Testis (tissue), 3 donors: ENCODE measurements around the gene ZNF611. TPM values are rescaled to one million over a fixed set of nuclear protein-coding genes. Genes with fewer than 3 reads are reported as not detected.
"Not testable (repeated sequence)": the region's sequence is repeated elsewhere in the genome, so short reads cannot be mapped to it uniquely, and the experiment has no call there.

ENCODE experiments used
- DNase-seq: peaks from one replicate; pipeline ENCODE4 v3.0.0-alpha.2; 2019
- H3K27ac ChIP-seq, 2 donors: fragments of 200-600 bp; sonication (generic); one replicate each; pipeline ENCODE4 v1.5.1; 2019
- H3K27me3 ChIP-seq: fragments of 200-600 bp; sonication (generic); one replicate; pipeline ENCODE4 v1.5.1; 2019
- H3K36me3 ChIP-seq: fragments of 200-600 bp; sonication (generic); one replicate; pipeline ENCODE4 v1.5.1; 2017; ENCODE audit warnings: low read depth; ENCODE audit errors: missing control alignments
- H3K4me1 ChIP-seq: fragments of 200-600 bp; sonication (generic); one replicate; pipeline ENCODE4 v1.5.1; 2019
- H3K4me3 ChIP-seq, 2 donors: fragments of 200-600 bp; sonication (generic); one replicate each; pipeline ENCODE4 v1.5.1; 2017 to 2019
- H3K9me3 ChIP-seq: fragments of 200-600 bp; sonication (generic); one replicate; pipeline ENCODE4 v1.5.1; 2017
- CTCF ChIP-seq, 3 experiments: fragments of 450-650 bp in 2 of 3; fragments of 200-600 bp in 1 of 3; sonication (generic) in 1 of 3; IDR thresholded peaks; one replicate each; pipeline ENCODE4 v1.5.1; 2016 to 2019; ENCODE audit warnings: antibody characterized with exemption in 3 of 3, mild to moderate bottlenecking in 2 of 3, moderate library complexity in 1 of 3
- POLR2A ChIP-seq: fragments of 450-650 bp; IDR thresholded peaks from one replicate; pipeline ENCODE4 v1.6.1; 2017; ENCODE audit warnings: antibody characterized with exemption, mild to moderate bottlenecking, moderate library complexity
- WGBS, 2 donors: methylation state at CpG; one replicate each; pipeline ENCODE4 v1.1.5; 2018; 5-methylcytosine and 5-hydroxymethylcytosine counted together
- intact Hi-C: fragments of 100-400 bp; cut with DNase I; formaldehyde crosslinking; loops from one replicate; pipeline ENCODE4 v1.15.1; 2023; ENCODE audit warnings: low total_unique reads
- polyA plus RNA-seq: library from polyadenylated mRNA; stranded (reverse); fragments of 350-450 nt; fragmentation: Illumina TruSeq; extraction: RNeasy Lipid Tissue Mini Kit (QIAGEN cat#74804); gene quantifications from one replicate; pipeline ENCODE4 v1.2.3, GENCODE V29; 2014; ENCODE audit warnings: low read depth, low replicate concordance; ENCODE audit not compliant: insufficient read depth
- total RNA-seq, 2 donors: library from RNA; depleted of rRNA; stranded (reverse); fragments of >200 nt; gene quantifications; one replicate each; pipeline ENCODE4 v1.2.3, GENCODE V29; 2016

ZNF611 gene
- total and polyA plus RNA-seq, 3 donors from 2014 or later: 7.9 to 26.8 (median 17.8) TPM

GRCh38 chr19:52724701-52725514, 9.9 kb downstream of the ZNF611 start:
- no peak for DNase-seq
- H3K36me3 ChIP-seq: no peaks in the 10 kb centered on the region
- no peaks in the 10 kb centered on the region for H3K9me3 ChIP-seq
- H3K27me3 ChIP-seq: no peaks in the 10 kb centered on the region
- peak overlapping the region; percentile 23 to 26 for H3K4me3 ChIP-seq
- TF ChIP-seq CTCF (IDR thresholded peaks at IDR 0.05): no peak
- no peak for TF ChIP-seq POLR2A
- H3K27ac ChIP-seq: no peak overlapping the region
- H3K4me1 ChIP-seq: no peaks in the 10 kb centered on the region
- intact Hi-C loops: no loop called here
- 73 to 77% methylated on average over 21 to 23 of the region's 23 CpGs for WGBS, 2 donors

GRCh38 chr19:52723907-52724598, 10.8 kb downstream of the ZNF611 start:
- H3K4me1 ChIP-seq, H3K27ac ChIP-seq, H3K4me3 ChIP-seq, intact Hi-C loops, H3K36me3 ChIP-seq, H3K9me3 ChIP-seq, H3K27me3 ChIP-seq, DNase-seq: not testable (repeated sequence)
- WGBS, 2 donors: 61 to 65% methylated on average over 4 to 8 of the region's 9 CpGs

GRCh38 chr19:52722062-52723003, 12.5 kb downstream of the ZNF611 start:
- H3K4me1 ChIP-seq: no peaks in the 10 kb centered on the region
- no peak for DNase-seq
- no peaks in the 10 kb centered on the region for H3K9me3 ChIP-seq
- intact Hi-C loops: no loop called here
- H3K27me3 ChIP-seq: no peaks in the 10 kb centered on the region
- no peaks in the 10 kb centered on the region for H3K36me3 ChIP-seq
- 87 to 89% methylated on average over 7 of the region's 7 CpGs for WGBS, 2 donors
- H3K27ac ChIP-seq: no peak overlapping the region
- no peak overlapping the region for H3K4me3 ChIP-seq
- TF ChIP-seq POLR2A (no peak), CTCF (IDR thresholded peaks at IDR 0.05) (no peak)

GRCh38 chr19:52720541-52720940, 14.3 kb downstream of the ZNF611 start:
- H3K9me3 ChIP-seq, intact Hi-C loops, H3K27ac ChIP-seq, H3K36me3 ChIP-seq, H3K4me1 ChIP-seq, H3K4me3 ChIP-seq, H3K27me3 ChIP-seq, DNase-seq: not testable (repeated sequence)
- 93 to 97% methylated on average over 3 to 21 of the region's 21 CpGs for WGBS, 2 donors

- Histone ChIP-seq H3K27ac (no peak overlapping the region), H3K36me3 (no peaks in the 10 kb centered on the region), H3K9me3 (no peaks in the 10 kb centered on the region), H3K4me3 (no peak overlapping the region), H3K27me3 (no peaks in the 10 kb centered on the region), H3K4me1 (no peaks in the 10 kb centered on the region)
- WGBS, 2 donors: 53 to 77% methylated on average over 1 of the region's 1 CpG
- DNase-seq: no peak
- TF ChIP-seq CTCF (IDR thresholded peaks at IDR 0.05): no peak
- TF ChIP-seq POLR2A: no peak
- intact Hi-C loops: no loop called here
These were observed 18.3 kb downstream of the ZNF611 start for GRCh38 chr19:52716522-52716921.

GRCh38 chr19:52715902-52716301, 18.9 kb downstream of the ZNF611 start:
- DNase-seq, H3K36me3 ChIP-seq, H3K27ac ChIP-seq, H3K4me1 ChIP-seq, intact Hi-C loops, H3K9me3 ChIP-seq, H3K4me3 ChIP-seq, H3K27me3 ChIP-seq: not testable (repeated sequence)
- WGBS, 2 donors: 55 to 83% methylated on average over 4 of the region's 4 CpGs

GRCh38 chr19:52715330-52715729, 19.5 kb downstream of the ZNF611 start:
- intact Hi-C loops, H3K36me3 ChIP-seq: not testable (repeated sequence)

GRCh38 chr19:52713051-52713450, 21.8 kb downstream of the ZNF611 start:
- H3K27me3 ChIP-seq, H3K9me3 ChIP-seq, H3K4me3 ChIP-seq, DNase-seq, H3K4me1 ChIP-seq, intact Hi-C loops, H3K36me3 ChIP-seq, H3K27ac ChIP-seq: not testable (repeated sequence)
- 100% methylated on average over 2 of the region's 2 CpGs; no CpG with 5 or more reads in 1 of the 2 donors for WGBS, 2 donors

More at GRCh38 chr19:52715330-52715729, 19.5 kb downstream of the ZNF611 start:
- WGBS, 2 donors: 90 to 100% methylated on average over 4 to 5 of the region's 5 CpGs
- H3K4me1 ChIP-seq, H3K27ac ChIP-seq, H3K9me3 ChIP-seq, H3K27me3 ChIP-seq, DNase-seq, H3K4me3 ChIP-seq: not testable (repeated sequence)
